ENCODE measurements around the gene ZNF534. TPM values are rescaled to one million over a fixed set of nuclear protein-coding genes. Genes with fewer than 3 reads are reported as not detected.

ZNF534 gene
- total RNA-seq, result not detected

GRCh38 chr19:52428937-52429336 lies at the start of gene ZNF534:
ZNF534 (plus strand) TSS chr19:52429148; CDS start chr19:52431475, 2,327 bp downstream.
- Mint-ChIP-seq H3K36me3 (ENCODE audit: low read depth) (peaks cover 5% of the 10 kb centered on the region), H3K4me3 (no peak within 1 kb of the TSS), H3K4me1 (no peaks in the 10 kb centered on the region), H3K27ac (no peak within 1 kb of the TSS), H3K27me3 (no peaks in the 10 kb centered on the region), H3K9me3 (peaks cover 44% of the 10 kb centered on the region)
- no peak for DNase-seq
- POLR2A ChIA-PET, result no interaction called here
- CTCF ChIA-PET, result interaction anchor here (1.2 kb wide), 1 partner anchor 11 kb away, joined by 4 read pairs; no protein-coding TSS in a partner anchor

- ChIA-PET CTCF (no interaction called here), POLR2A (no interaction called here)
- no peak overlapping the region for H3K4me3 Mint-ChIP-seq
- DNase-seq, result no peak
- peaks cover 25% of the 10 kb centered on the region for H3K36me3 Mint-ChIP-seq (ENCODE audit: low read depth)
- no peaks in the 10 kb centered on the region for H3K27me3 Mint-ChIP-seq
- H3K9me3 Mint-ChIP-seq, result peaks cover 52% of the 10 kb centered on the region
- no peak overlapping the region for H3K27ac Mint-ChIP-seq
- H3K4me1 Mint-ChIP-seq, result no peaks in the 10 kb centered on the region
These were observed 37.8 kb upstream of the ZNF534 start for GRCh38 chr19:52391135-52391534.

- Mint-ChIP-seq H3K4me3 (peak within 1 kb of the TSS; percentile 88), H3K36me3 (ENCODE audit: low read depth) (peaks cover 64% of the 10 kb centered on the region), H3K27ac (peak within 1 kb of the TSS; percentile 97), H3K27me3 (no peaks in the 10 kb centered on the region), H3K4me1 (peaks cover 20% of the 10 kb centered on the region), H3K9me3 (peaks cover 59% of the 10 kb centered on the region)
- DNase-seq, result peak; percentile 97
- ChIA-PET POLR2A (no interaction called here), CTCF (no interaction called here)
These were observed 31.5 kb upstream of the ZNF534 start, which contains the start of gene ZNF528 for GRCh38 chr19:52397310-52398080. ZNF528 (plus strand) TSS chr19:52397849; CDS start chr19:52402014, 4,165 bp downstream.

GRCh38 chr19:52398081-52398441 lies 30.9 kb upstream of the ZNF534 start:
- peak overlapping the region; percentile 88 for H3K4me3 Mint-ChIP-seq
- peaks cover 59% of the 10 kb centered on the region for H3K9me3 Mint-ChIP-seq
- DNase-seq, result no peak
- H3K4me1 Mint-ChIP-seq, result peaks cover 20% of the 10 kb centered on the region
- H3K27ac Mint-ChIP-seq, result peak overlapping the region; percentile 97
- H3K36me3 Mint-ChIP-seq (ENCODE audit: low read depth), result peaks cover 66% of the 10 kb centered on the region
- H3K27me3 Mint-ChIP-seq, result no peaks in the 10 kb centered on the region
- POLR2A ChIA-PET, result no interaction called here
- CTCF ChIA-PET, result no interaction called here

GRCh38 chr19:52410276-52410675 lies 18.7 kb upstream of the ZNF534 start:
- Mint-ChIP-seq H3K9me3 (peaks cover 67% of the 10 kb centered on the region), H3K4me1 (no peaks in the 10 kb centered on the region), H3K27ac (no peak overlapping the region), H3K36me3 (ENCODE audit: low read depth) (peaks cover 78% of the 10 kb centered on the region), H3K4me3 (no peak overlapping the region), H3K27me3 (no peaks in the 10 kb centered on the region)
- ChIA-PET POLR2A (no interaction called here), CTCF (no interaction called here)
- DNase-seq, result no peak

GRCh38 chr19:52415711-52416110 lies 13.2 kb upstream of the ZNF534 start:
- CTCF ChIA-PET, result no interaction called here
- no peak overlapping the region for H3K27ac Mint-ChIP-seq
- no peak overlapping the region for H3K4me3 Mint-ChIP-seq
- POLR2A ChIA-PET, result no interaction called here
- no peaks in the 10 kb centered on the region for H3K4me1 Mint-ChIP-seq
- no peak for DNase-seq
- H3K27me3 Mint-ChIP-seq, result no peaks in the 10 kb centered on the region
- peaks cover 29% of the 10 kb centered on the region for H3K36me3 Mint-ChIP-seq (ENCODE audit: low read depth)
- peaks cover 82% of the 10 kb centered on the region for H3K9me3 Mint-ChIP-seq

GRCh38 chr19:52442179-52442578 lies 13.2 kb downstream of the ZNF534 start:
- DNase-seq, result no peak
- H3K36me3 Mint-ChIP-seq (ENCODE audit: low read depth), result no peaks in the 10 kb centered on the region
- H3K27me3 Mint-ChIP-seq, result no peaks in the 10 kb centered on the region
- ChIA-PET POLR2A (no interaction called here), CTCF (no interaction called here)
- no peak overlapping the region for H3K27ac Mint-ChIP-seq
- H3K4me1 Mint-ChIP-seq, result no peaks in the 10 kb centered on the region
- H3K4me3 Mint-ChIP-seq, result no peak overlapping the region
- H3K9me3 Mint-ChIP-seq, result peaks cover 50% of the 10 kb centered on the region

- no peaks in the 10 kb centered on the region for H3K36me3 Mint-ChIP-seq (ENCODE audit: low read depth)
- ChIA-PET POLR2A (no interaction called here), CTCF (no interaction called here)
- DNase-seq, result no peak
- no peaks in the 10 kb centered on the region for H3K27me3 Mint-ChIP-seq
- no peaks in the 10 kb centered on the region for H3K4me1 Mint-ChIP-seq
- no peak overlapping the region for H3K4me3 Mint-ChIP-seq
- no peak overlapping the region for H3K27ac Mint-ChIP-seq
- H3K9me3 Mint-ChIP-seq, result peaks cover 45% of the 10 kb centered on the region
These were observed 15.6 kb downstream of the ZNF534 start for GRCh38 chr19:52444506-52444905.

GRCh38 chr19:52451241-52451640 lies 22.3 kb downstream of the ZNF534 start:
- peaks cover 56% of the 10 kb centered on the region for H3K9me3 Mint-ChIP-seq
- DNase-seq, result no peak
- POLR2A ChIA-PET, result no interaction called here
- H3K27me3 Mint-ChIP-seq, result no peaks in the 10 kb centered on the region
- H3K4me1 Mint-ChIP-seq, result peaks cover 20% of the 10 kb centered on the region
- CTCF ChIA-PET, result no interaction called here
- H3K27ac Mint-ChIP-seq, result no peak overlapping the region
- H3K36me3 Mint-ChIP-seq (ENCODE audit: low read depth), result peaks cover 33% of the 10 kb centered on the region
- H3K4me3 Mint-ChIP-seq, result no peak overlapping the region

GRCh38 chr19:52453324-52454094 lies 24.6 kb downstream of the ZNF534 start, which contains the start of gene ZNF578:
ZNF578 (plus strand) TSS chr19:52453553; CDS start chr19:52501846, 48,293 bp downstream.
- DNase-seq, result peak; percentile 83
- no peaks in the 10 kb centered on the region for H3K27me3 Mint-ChIP-seq
- H3K27ac Mint-ChIP-seq, result peak within 1 kb of the TSS; percentile 89
- CTCF ChIA-PET, result no interaction called here
- peaks cover 66% of the 10 kb centered on the region for H3K9me3 Mint-ChIP-seq
- H3K4me1 Mint-ChIP-seq, result peaks cover 20% of the 10 kb centered on the region
- H3K4me3 Mint-ChIP-seq, result peak within 1 kb of the TSS; percentile 80
- H3K36me3 Mint-ChIP-seq (ENCODE audit: low read depth), result peaks cover 47% of the 10 kb centered on the region
- POLR2A ChIA-PET, result no interaction called here

- DNase-seq, result no peak
- Mint-ChIP-seq H3K27ac (no peak overlapping the region), H3K9me3 (peaks cover 57% of the 10 kb centered on the region), H3K27me3 (no peaks in the 10 kb centered on the region), H3K36me3 (ENCODE audit: low read depth) (peaks cover 5% of the 10 kb centered on the region), H3K4me1 (no peaks in the 10 kb centered on the region), H3K4me3 (no peak overlapping the region)
- POLR2A ChIA-PET, result no interaction called here
- CTCF ChIA-PET, result interaction anchor here (0.6 kb wide), 1 partner anchor 190 kb away, joined by 4 read pairs; no protein-coding TSS in a partner anchor
These were observed 36.0 kb downstream of the ZNF534 start for GRCh38 chr19:52464798-52465470.

GRCh38 chr19:52473655-52474350 lies 44.9 kb downstream of the ZNF534 start:
- POLR2A ChIA-PET, result interaction anchor here (0.6 kb wide), 1 partner anchor 198 kb away, joined by 6 read pairs; no protein-coding TSS in a partner anchor
- DNase-seq, result no peak
- no peak overlapping the region for H3K27ac Mint-ChIP-seq
- H3K4me3 Mint-ChIP-seq, result no peak overlapping the region
- H3K36me3 Mint-ChIP-seq (ENCODE audit: low read depth), result peaks cover 18% of the 10 kb centered on the region
- no peaks in the 10 kb centered on the region for H3K27me3 Mint-ChIP-seq
- CTCF ChIA-PET, result interaction anchor here (0.6 kb wide), 1 partner anchor 55 kb away, joined by 3 read pairs; no protein-coding TSS in a partner anchor
- H3K4me1 Mint-ChIP-seq, result no peaks in the 10 kb centered on the region
- peaks cover 75% of the 10 kb centered on the region for H3K9me3 Mint-ChIP-seq

Measured in activated CD4-positive, alpha-beta T cell treated with anti-CD3 and anti-CD28 coated beads, Interleukin-2, amount 10 ng/mL, durations not matched to agents 7 days and 5 days (primary cell).